RWPE1 (cell line): Measurements from ENCODE around the gene ACBD6.

Experiments used
- CTCF ChIA-PET: fragments of 350-600 bp; sonication (Branson Sonifier 250); formaldehyde crosslinking; extraction: SDS; loops from one replicate; lab custom pipeline; 2021; lab: Yijun Ruan, JAX
- POLR2A ChIA-PET: fragments of 400-600 bp; formaldehyde crosslinking; extraction: SDS; loops from one replicate; lab custom pipeline; 2020; ENCODE audit warnings: antibody characterized with exemption; ENCODE audit not compliant: low non-redundant PET; lab: Yijun Ruan, JAX
- DNase-seq: peaks from one replicate; pipeline ENCODE4 v3.0.0; 2012; ENCODE audit warnings: low spot score
- H3K27ac ChIP-seq: fragments of 450-650 bp; 2 replicates; pipeline ENCODE4 v1.5.1; 2017
- CTCF ChIP-seq: fragments of 450-650 bp; conservative IDR thresholded peaks from 2 replicates; pipeline ENCODE4 v1.5.1; 2017; ENCODE audit warnings: low read depth, mild to moderate bottlenecking

ACBD6 gene

GRCh38 chr1:180256341-180257027 is 245.9 kb downstream of the ACBD6 start:
- DNase-seq: no peak
- TF ChIP-seq CTCF: no peak
- ChIA-PET POLR2A (no interaction called here), CTCF (no interaction called here)
- no peak overlapping the region for H3K27ac ChIP-seq

- ChIA-PET POLR2A (no interaction called here), CTCF (interaction anchor here (0.6 to 0.7 kb wide), 2 partner anchors 10 to 20 kb away, joined by 3 read pairs; no protein-coding TSS in a partner anchor)
- H3K27ac ChIP-seq: no peak overlapping the region
- TF ChIP-seq CTCF: no peak
- no peak for DNase-seq
Observed at GRCh38 chr1:180255536-180256340, 246.6 kb downstream of the ACBD6 start.

GRCh38 chr1:180254854-180255253 is 247.5 kb downstream of the ACBD6 start:
- no peak for DNase-seq
- ChIA-PET CTCF (no interaction called here), POLR2A (no interaction called here)
- H3K27ac ChIP-seq: no peak overlapping the region
- no peak for TF ChIP-seq CTCF

- no peak overlapping the region for H3K27ac ChIP-seq
- DNase-seq: no peak
- no peak for TF ChIP-seq CTCF
- ChIA-PET CTCF (interaction anchor here (0.6 kb wide), 1 partner anchor 155 kb away, joined by 4 read pairs; no protein-coding TSS in a partner anchor), POLR2A (no interaction called here)
Observed at GRCh38 chr1:180254496-180254819, 247.9 kb downstream of the ACBD6 start.

- H3K27ac ChIP-seq: no peak overlapping the region
- ChIA-PET POLR2A (no interaction called here), CTCF (interaction anchor here (0.6 to 1.1 kb wide), 3 partner anchors 155 to 230 kb away, joined by 3 to 5 read pairs (median 4); no protein-coding TSS in a partner anchor)
- DNase-seq: no peak
- no peak for TF ChIP-seq CTCF
Observed at GRCh38 chr1:180253585-180254495, 248.5 kb downstream of the ACBD6 start.
